ENCODE data around the gene MPV17.
"Not testable (repeated sequence)": the region's sequence is repeated elsewhere in the genome, so short reads cannot be mapped to it uniquely, and the experiment has no call there.

MPV17 gene

DNA sequence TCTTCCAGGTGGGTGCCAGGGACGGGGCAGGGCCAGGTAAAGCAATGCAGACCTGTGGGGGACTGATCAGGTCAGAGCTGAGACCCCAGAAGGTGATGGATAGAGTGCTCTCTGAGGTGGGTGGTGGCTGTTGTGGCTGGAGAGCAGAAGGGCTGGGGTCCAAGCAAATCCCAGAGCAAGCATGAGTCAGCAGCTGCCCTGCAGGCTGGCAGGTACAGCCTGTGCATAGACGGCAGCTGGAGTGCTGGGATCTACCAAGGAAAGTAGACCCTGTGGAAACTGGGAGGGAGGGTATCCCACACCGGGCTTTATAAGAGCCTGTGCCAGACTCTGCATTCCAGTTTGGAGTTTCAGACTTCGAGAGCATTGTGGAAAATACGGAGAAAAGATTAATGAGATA is 40.0 kb downstream of the MPV17 start:
- no peaks in the 10 kb centered on the region for H3K36me3 ChIP-seq (ENCODE audit: control insufficient read depth in 1 of 2, insufficient read depth in 2 of 2, low read length in 2 of 2)
- peaks cover 25 to 26% of the 10 kb centered on the region in 2 donors for H3K27me3 ChIP-seq (ENCODE audit: control insufficient read depth in 1 of 2, insufficient read depth in 2 of 2, low read length in 2 of 2)
- no peaks in the 10 kb centered on the region for H3K9me3 ChIP-seq (ENCODE audit: control insufficient read depth in 1 of 2, low read length in 2 of 2)
- H3K4me3 ChIP-seq (ENCODE audit: low read depth in 1 of 2, low read length in 2 of 2) = no peak overlapping the region
- H3K27ac ChIP-seq (ENCODE audit: low read depth, low read length) = no peak overlapping the region
- no peaks in the 10 kb centered on the region for H3K4me1 ChIP-seq (ENCODE audit: control insufficient read depth in 1 of 2, insufficient read depth in 2 of 2, low read length in 2 of 2)
- no peak overlapping the region for H3K9ac ChIP-seq (ENCODE audit: low read depth in 1 of 2, low read length in 2 of 2)

DNA sequence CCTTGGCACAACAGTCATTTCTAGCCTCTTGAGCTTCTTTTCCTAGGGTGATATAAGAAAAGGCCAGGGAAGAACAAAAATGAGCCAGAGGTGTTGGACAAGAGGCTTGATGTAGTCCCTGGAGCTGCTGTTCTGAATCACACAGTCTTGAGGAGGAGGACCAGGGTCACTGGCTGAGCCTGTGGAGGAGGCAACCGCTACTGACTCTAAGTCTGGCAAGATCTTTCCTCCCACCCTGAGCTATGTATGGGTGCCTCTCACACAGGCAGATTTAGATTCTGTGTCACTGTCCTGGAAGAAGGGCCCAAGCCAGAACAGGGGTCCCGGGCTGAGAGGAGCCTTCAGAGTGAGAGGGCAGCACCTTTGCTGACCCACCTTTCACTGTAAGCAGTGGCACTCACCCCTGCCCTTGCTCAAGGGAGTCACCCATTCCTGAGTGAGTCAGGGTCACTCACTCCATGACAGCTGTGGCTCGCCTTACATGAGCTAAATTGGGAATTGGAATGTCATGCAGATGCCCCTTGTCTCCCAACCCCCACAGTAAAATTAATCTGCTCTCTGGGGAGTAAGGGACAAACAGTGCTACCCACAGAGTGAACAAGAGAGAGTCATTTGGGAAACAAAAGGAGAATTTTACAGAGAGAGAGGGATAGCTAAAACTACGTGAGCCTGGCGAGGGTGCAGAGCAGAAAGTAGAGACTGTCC is 40.9 kb downstream of the MPV17 start, which contains the start of gene TRIM54:
TRIM54 (plus strand) TSS at position 575 of the 705 bp plus-strand sequence. CDS start 303 bp downstream, outside the sequence.
- Histone ChIP-seq H3K9me3 (ENCODE audit: control insufficient read depth in 1 of 2, low read length in 2 of 2) (no peaks in the 10 kb centered on the region), H3K27ac (ENCODE audit: low read depth, low read length) (no peak within 1 kb of the TSS), H3K9ac (ENCODE audit: low read depth in 1 of 2, low read length in 2 of 2) (no peak within 1 kb of the TSS), H3K27me3 (ENCODE audit: control insufficient read depth in 1 of 2, insufficient read depth in 2 of 2, low read length in 2 of 2) (peaks cover 26 to 29% of the 10 kb centered on the region in 2 donors), H3K4me1 (ENCODE audit: control insufficient read depth in 1 of 2, insufficient read depth in 2 of 2, low read length in 2 of 2) (no peaks in the 10 kb centered on the region), H3K4me3 (ENCODE audit: low read depth in 1 of 2, low read length in 2 of 2) (no peak within 1 kb of the TSS), H3K36me3 (ENCODE audit: control insufficient read depth in 1 of 2, insufficient read depth in 2 of 2, low read length in 2 of 2) (no peaks in the 10 kb centered on the region)

DNA sequence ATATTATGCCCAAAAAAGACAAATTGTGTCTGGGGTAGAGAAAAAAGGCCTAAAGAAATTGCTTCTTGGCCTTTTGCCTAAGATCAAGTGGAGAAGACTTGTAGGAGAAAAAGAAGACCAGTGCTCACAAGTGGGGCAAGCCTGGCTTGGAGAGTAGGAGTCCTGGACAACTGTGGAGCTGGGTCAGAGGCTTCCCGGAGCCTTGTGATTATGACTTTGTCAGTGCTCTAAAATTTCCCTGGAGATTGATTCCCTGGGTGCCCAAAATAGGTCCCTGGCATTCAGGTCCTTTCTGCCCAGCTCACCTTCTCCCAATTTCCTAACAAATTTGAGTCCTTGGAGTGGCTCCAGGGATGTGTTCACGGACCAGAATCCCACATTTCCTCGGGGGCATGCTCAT is 41.5 kb downstream of the MPV17 start:
- H3K4me3 ChIP-seq (ENCODE audit: low read depth in 1 of 2, low read length in 2 of 2) = no peak overlapping the region

DNA sequence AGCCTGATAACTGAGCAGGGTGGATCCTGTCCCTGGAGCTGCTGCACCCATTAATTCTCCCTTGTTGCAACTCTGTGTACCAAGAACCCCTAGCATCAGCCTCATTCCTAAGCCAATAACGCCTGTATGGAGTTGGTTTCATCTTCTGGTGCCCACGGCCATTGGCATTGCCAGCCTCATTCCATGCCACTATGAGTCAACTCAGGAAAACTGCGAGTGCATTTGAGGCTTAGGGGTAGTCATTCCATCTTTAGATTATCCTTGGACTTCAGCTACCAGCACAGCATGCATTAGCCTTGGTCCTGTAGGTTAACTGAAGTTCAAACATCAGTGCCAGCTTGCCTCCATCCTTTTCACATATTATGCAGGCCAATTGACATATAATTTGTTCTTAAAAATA is 42.1 kb downstream of the MPV17 start:
- Histone ChIP-seq H3K4me1 (ENCODE audit: control insufficient read depth in 1 of 2, insufficient read depth in 2 of 2, low read length in 2 of 2) (no peaks in the 10 kb centered on the region), H3K9me3 (ENCODE audit: control insufficient read depth in 1 of 2, low read length in 2 of 2) (no peaks in the 10 kb centered on the region), H3K27me3 (ENCODE audit: control insufficient read depth in 1 of 2, insufficient read depth in 2 of 2, low read length in 2 of 2) (peaks cover 26 to 29% of the 10 kb centered on the region in 2 donors), H3K27ac (ENCODE audit: low read depth, low read length) (no peak overlapping the region), H3K36me3 (ENCODE audit: control insufficient read depth in 1 of 2, insufficient read depth in 2 of 2, low read length in 2 of 2) (no peaks in the 10 kb centered on the region), H3K9ac (ENCODE audit: low read depth in 1 of 2, low read length in 2 of 2) (no peak overlapping the region), H3K4me3 (ENCODE audit: low read depth in 1 of 2, low read length in 2 of 2) (no peak overlapping the region)

More for the DNA sequence above, 41.5 kb downstream of the MPV17 start:
- Histone ChIP-seq H3K27ac (ENCODE audit: low read depth, low read length) (no peak overlapping the region), H3K4me1 (ENCODE audit: control insufficient read depth in 1 of 2, insufficient read depth in 2 of 2, low read length in 2 of 2) (no peaks in the 10 kb centered on the region), H3K9me3 (ENCODE audit: control insufficient read depth in 1 of 2, low read length in 2 of 2) (no peaks in the 10 kb centered on the region), H3K9ac (ENCODE audit: low read depth in 1 of 2, low read length in 2 of 2) (no peak overlapping the region), H3K36me3 (ENCODE audit: control insufficient read depth in 1 of 2, insufficient read depth in 2 of 2, low read length in 2 of 2) (no peaks in the 10 kb centered on the region), H3K27me3 (ENCODE audit: control insufficient read depth in 1 of 2, insufficient read depth in 2 of 2, low read length in 2 of 2) (peaks cover 26 to 29% of the 10 kb centered on the region in 2 donors)

DNA sequence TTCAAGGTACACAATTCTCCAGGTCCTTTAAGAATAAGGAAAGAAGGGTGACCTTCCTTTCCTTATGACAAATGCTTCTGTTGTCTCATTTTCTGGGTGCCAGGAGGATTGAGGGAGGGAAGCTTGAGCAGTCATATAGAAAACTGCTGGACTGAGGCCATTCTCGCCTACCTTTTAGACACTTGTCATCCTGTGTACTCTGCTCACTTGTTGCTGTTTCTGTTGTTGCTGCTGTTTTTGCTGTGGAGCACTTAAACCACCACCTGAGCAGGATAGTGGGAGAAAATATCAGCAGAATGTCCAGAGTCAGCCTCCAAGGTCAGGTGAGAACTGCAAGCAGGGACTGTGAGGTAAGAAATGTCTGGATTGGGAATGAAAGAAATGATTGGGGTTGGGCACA is 44.9 kb downstream of the MPV17 start:
- no peak overlapping the region for H3K9ac ChIP-seq (ENCODE audit: low read depth in 1 of 2, low read length in 2 of 2)
- no peak overlapping the region for H3K4me3 ChIP-seq (ENCODE audit: low read depth in 1 of 2, low read length in 2 of 2)
- H3K4me1 ChIP-seq (ENCODE audit: control insufficient read depth in 1 of 2, insufficient read depth in 2 of 2, low read length in 2 of 2) = no peaks in the 10 kb centered on the region
- peaks cover 12 to 23% of the 10 kb centered on the region in 2 donors for H3K27me3 ChIP-seq (ENCODE audit: control insufficient read depth in 1 of 2, insufficient read depth in 2 of 2, low read length in 2 of 2)
- H3K27ac ChIP-seq (ENCODE audit: low read depth, low read length) = no peak overlapping the region
- H3K9me3 ChIP-seq (ENCODE audit: control insufficient read depth in 1 of 2, low read length in 2 of 2) = no peaks in the 10 kb centered on the region
- no peaks in the 10 kb centered on the region for H3K36me3 ChIP-seq (ENCODE audit: control insufficient read depth in 1 of 2, insufficient read depth in 2 of 2, low read length in 2 of 2)

DNA sequence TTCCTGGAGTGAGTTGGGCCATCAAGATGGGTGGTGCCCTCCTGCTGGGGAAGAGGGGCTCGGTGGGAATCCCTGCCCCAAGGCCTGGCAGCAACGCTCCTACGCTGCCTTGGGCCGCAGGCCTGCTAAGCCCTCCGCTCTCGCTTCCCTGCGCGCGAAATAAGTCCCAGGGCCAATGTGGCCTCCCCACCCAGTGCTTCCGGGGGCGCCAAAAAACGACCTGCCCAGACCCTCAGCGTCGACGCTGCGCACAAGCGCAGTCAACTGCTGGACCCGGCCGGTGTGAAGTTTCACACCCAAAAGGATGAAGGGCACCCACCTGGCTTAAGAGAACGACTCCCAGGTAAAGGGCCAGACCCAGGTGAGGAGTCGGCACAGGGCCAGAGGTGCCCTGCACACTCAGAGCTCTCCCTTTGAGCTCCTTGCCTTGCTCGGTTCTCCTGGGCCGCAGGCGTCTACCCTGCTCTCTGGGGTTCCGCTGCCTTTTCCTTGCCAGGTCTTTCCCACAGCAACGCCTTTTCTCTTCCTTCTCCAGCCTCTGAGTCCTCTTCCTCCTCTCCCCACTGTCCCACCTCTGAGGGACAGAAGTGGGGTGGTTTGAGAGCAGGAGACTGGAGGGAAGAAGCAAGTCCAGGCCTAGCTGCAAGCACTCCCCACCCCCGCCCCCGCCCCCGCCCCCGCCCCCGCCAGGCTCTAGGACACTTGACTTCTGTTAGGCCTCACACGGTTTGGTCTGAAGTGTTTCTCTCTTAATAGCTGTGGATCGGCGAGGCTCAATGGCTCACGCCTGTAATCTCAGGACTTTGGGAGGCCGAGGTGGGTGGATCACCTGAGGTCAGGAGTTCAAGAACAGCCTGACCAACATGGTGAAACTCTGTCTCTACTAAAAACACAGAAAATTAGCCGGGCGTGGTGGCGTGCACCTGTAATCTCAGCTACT is 47.4 kb downstream of the MPV17 start, which contains the start of gene DNAJC5G:
DNAJC5G (plus strand) TSS at position 223 of the 940 bp plus-strand sequence. CDS start 1,296 bp downstream, outside the sequence.
- no peak within 1 kb of the TSS for H3K4me3 ChIP-seq (ENCODE audit: low read depth in 1 of 2, low read length in 2 of 2)
- H3K27me3 ChIP-seq (ENCODE audit: control insufficient read depth in 1 of 2, insufficient read depth in 2 of 2, low read length in 2 of 2) = peaks cover 6 to 14% of the 10 kb centered on the region in 2 donors

DNA sequence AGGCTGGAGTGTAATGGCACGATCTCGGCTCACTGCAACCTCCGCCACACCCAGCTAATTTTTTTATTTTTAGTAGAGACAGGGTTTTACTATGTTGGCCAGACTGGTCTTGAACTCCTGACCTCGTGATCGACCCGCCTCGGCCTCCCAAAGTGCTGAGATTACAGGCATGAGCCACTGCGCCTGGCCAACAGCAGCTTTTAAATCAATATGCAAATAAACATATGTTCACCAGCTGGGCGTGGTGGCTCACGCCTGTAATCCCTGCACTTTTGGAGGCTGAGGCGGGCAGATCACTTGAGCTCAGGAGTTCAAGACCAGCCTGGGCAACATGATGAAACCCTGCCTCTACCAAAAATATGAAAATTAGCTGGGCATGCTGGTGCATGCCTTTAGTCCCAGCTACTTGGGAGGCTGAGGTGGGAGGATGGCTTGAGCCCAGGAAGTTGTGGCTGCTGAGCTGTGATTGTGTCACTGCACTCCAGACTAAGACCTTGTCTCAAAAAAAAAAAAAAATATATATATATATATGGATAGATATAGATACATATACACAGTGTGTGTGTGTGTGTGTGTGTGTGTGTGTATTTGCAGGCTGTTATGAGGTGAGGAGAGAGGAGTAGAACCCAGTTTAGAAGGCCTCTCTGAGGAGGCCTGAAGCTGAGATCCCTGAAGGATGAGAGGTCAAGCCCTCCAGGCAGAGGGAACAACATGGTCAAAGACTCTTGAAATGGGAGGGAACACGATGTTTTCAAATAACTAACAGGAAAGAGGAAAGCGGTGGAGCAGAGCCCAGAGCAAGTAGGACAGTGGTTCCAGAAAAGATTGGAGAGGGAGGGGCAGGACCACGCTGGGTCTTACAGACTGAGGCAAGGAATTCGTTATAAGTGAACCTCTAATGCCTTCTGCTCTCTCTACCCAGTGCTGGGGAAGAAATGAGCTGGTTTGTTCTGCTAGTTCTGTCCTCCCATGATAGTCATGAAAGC is 50.1 kb downstream of the MPV17 start:
- H3K4me3 ChIP-seq (ENCODE audit: low read depth in 1 of 2, low read length in 2 of 2); H3K27ac ChIP-seq (ENCODE audit: low read depth, low read length); H3K9ac ChIP-seq (ENCODE audit: low read depth in 1 of 2, low read length in 2 of 2); H3K9me3 ChIP-seq (ENCODE audit: control insufficient read depth in 1 of 2, low read length in 2 of 2); H3K36me3 ChIP-seq (ENCODE audit: control insufficient read depth in 1 of 2, insufficient read depth in 2 of 2, low read length in 2 of 2); H3K4me1 ChIP-seq (ENCODE audit: control insufficient read depth in 1 of 2, insufficient read depth in 2 of 2, low read length in 2 of 2): not testable (repeated sequence)
- peaks cover 4 to 22% of the 10 kb centered on the region in 2 donors for H3K27me3 ChIP-seq (ENCODE audit: control insufficient read depth in 1 of 2, insufficient read depth in 2 of 2, low read length in 2 of 2)

More for the DNA sequence above, 47.4 kb downstream of the MPV17 start, which contains the start of gene DNAJC5G:
- H3K4me1 ChIP-seq (ENCODE audit: control insufficient read depth in 1 of 2, insufficient read depth in 2 of 2, low read length in 2 of 2) = no peaks in the 10 kb centered on the region
- H3K9me3 ChIP-seq (ENCODE audit: control insufficient read depth in 1 of 2, low read length in 2 of 2) = no peaks in the 10 kb centered on the region
- no peak within 1 kb of the TSS for H3K27ac ChIP-seq (ENCODE audit: low read depth, low read length)
- H3K36me3 ChIP-seq (ENCODE audit: control insufficient read depth in 1 of 2, insufficient read depth in 2 of 2, low read length in 2 of 2) = no peaks in the 10 kb centered on the region
- no peak within 1 kb of the TSS for H3K9ac ChIP-seq (ENCODE audit: low read depth in 1 of 2, low read length in 2 of 2)

DNA sequence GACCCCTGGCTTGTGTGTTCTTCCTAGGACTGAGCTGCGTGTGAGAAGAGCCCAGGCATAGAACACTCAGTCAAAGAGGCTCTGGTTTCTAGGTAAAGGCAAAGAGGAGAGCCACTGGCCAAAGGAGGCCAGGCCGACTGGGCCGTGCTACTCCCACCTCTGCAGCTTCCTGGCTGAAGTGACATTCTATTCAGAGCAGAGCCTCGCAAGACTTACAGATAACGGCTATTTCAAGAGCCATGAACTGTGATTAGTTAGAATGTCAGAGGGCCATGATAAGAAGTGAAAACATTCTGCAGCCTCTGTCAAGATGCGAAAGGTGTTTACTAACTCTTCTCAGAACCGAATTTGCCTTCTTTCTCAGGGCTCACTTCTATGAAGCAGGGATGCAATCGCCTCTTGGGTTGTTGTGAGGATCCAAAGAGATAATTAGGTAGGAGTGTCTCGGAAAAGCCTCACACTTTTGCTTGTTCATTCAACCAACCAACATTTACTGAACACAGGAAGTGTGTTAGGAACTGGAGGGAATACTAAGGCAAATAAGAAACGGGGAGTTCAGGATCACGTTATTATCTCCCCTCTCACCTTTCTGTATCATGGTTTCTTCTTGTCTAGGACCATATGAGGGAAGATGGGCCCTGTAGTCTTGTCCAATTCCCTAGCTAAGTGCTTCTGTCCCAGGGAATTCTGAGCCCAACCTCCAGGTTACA is 51.1 kb downstream of the MPV17 start:
- no peak overlapping the region for H3K27ac ChIP-seq (ENCODE audit: low read depth, low read length)
- no peaks in the 10 kb centered on the region for H3K36me3 ChIP-seq (ENCODE audit: control insufficient read depth in 1 of 2, insufficient read depth in 2 of 2, low read length in 2 of 2)
- no peaks in the 10 kb centered on the region for H3K9me3 ChIP-seq (ENCODE audit: control insufficient read depth in 1 of 2, low read length in 2 of 2)
- H3K9ac ChIP-seq (ENCODE audit: low read depth in 1 of 2, low read length in 2 of 2) = no peak overlapping the region
- H3K4me1 ChIP-seq (ENCODE audit: control insufficient read depth in 1 of 2, insufficient read depth in 2 of 2, low read length in 2 of 2) = no peaks in the 10 kb centered on the region
- peaks cover 4 to 30% of the 10 kb centered on the region in 2 donors for H3K27me3 ChIP-seq (ENCODE audit: control insufficient read depth in 1 of 2, insufficient read depth in 2 of 2, low read length in 2 of 2)
- H3K4me3 ChIP-seq (ENCODE audit: low read depth in 1 of 2, low read length in 2 of 2) = no peak overlapping the region

DNA sequence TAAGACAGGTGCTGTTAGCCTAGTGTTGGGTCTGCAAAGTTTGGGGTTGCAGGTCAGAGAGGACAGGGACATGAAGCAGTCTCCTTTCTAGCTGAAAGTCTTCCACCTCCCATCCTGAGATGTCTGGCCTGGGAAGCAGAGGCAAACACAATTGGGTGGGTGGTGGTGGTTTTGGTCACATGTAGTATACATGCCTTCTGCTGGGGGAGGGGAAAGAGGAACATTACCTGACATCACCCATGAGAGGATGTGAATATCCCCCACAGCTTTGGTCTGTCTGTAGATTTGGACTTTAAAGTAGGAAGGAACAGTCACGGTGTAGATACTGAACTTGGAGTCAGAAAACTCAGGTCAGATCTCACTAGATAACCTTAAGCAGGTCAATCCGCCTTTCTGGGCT is 52.2 kb downstream of the MPV17 start:
- no peak overlapping the region for H3K9ac ChIP-seq (ENCODE audit: low read depth in 1 of 2, low read length in 2 of 2)
- H3K27ac ChIP-seq (ENCODE audit: low read depth, low read length) = no peak overlapping the region
- no peak overlapping the region for H3K4me3 ChIP-seq (ENCODE audit: low read depth in 1 of 2, low read length in 2 of 2)
- H3K27me3 ChIP-seq (ENCODE audit: control insufficient read depth in 1 of 2, insufficient read depth in 2 of 2, low read length in 2 of 2) = peaks cover 6 to 37% of the 10 kb centered on the region in 2 donors
- H3K36me3 ChIP-seq (ENCODE audit: control insufficient read depth in 1 of 2, insufficient read depth in 2 of 2, low read length in 2 of 2) = no peaks in the 10 kb centered on the region
- no peaks in the 10 kb centered on the region for H3K4me1 ChIP-seq (ENCODE audit: control insufficient read depth in 1 of 2, insufficient read depth in 2 of 2, low read length in 2 of 2)
- no peaks in the 10 kb centered on the region for H3K9me3 ChIP-seq (ENCODE audit: control insufficient read depth in 1 of 2, low read length in 2 of 2)

All from duodenal mucosa (tissue), 2 donors.